Germinal center (tissue), 1 donor: ENCODE results near the gene MASP2.
"Not testable (repeated sequence)": the region's sequence is repeated elsewhere in the genome, so short reads cannot be mapped to it uniquely, and the experiment has no call there.

Experiments
- DNase-seq: peaks from one replicate; pipeline ENCODE4 v3.0.0; 2012; ENCODE audit warnings: mixed read lengths, low spot score

The MASP2 gene

DNA sequence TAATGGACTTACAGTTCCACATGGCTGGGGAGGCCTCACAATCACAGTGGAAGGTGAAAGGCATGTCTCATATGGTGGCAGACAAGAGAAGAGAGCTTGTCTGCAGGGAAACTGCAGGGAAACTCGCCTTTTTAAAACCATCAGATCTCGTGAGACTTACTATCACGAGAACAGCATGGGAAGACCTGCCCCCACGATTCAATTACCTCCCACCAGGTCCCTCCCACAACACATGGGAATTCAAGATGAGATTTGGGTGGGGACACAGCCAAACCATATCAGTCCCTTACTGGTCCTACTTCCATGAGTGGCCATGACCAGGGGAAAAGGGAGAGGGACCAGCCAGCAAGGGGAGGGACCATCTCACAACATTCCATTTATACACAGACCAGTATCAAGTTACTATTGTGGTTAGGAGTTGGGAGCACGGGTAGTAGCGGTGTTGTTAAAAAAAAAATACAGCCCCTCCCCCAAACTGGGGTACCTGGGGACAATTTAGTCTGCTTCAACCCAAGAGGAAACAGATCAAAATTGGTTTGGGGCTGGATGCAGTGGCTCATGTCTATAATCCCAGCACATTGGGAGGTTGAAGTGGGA, 57.0 kb downstream of the MASP2 start:
- not testable (repeated sequence) for DNase-seq

DNA sequence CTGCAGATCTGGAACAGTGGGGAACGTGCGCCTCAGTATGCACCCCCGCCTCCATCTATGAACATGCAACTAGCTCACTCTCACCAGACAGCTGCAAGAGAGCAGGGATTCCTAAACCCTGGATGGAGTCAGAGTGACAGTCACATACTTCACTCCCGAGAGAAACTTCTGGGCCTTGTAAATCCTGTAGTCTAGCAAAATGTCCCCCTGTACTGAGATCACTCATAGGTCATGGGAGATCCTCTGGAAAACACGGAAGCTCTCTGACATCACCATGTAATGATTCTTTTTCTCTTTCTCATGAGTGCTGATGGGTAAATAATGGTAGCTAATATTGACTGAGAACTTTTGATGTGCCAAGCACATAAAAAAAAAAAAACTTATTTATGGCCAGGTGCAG, 57.9 kb downstream of the MASP2 start:
- no peak for DNase-seq

DNA sequence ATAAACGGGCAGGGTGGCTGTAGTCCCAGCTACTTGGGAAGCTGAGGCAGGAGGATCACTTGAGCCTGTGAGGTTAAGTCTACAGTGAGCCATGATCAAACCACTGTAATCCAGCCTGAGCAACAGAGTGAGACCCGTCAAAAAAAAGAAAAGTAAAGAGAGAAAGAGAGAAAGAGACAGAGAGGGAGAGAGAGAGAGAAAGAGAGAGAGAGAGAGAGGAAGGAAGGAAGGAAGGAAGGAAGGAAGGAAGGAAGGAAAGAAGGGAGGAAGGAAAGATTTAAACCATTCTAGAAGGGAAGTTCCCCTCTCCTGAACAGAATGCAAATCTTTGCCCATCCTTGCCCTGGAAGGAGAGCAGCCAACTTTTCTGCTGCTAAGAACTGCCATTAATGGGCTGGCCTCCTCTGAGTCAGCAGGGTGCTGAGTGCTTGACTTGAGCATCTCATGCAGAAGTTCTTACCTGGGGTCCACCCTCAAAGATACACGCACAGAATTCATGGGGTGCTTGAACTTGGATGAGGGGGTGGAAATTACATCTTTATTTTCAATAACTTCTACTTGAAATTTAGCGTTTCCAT, 59.1 kb downstream of the MASP2 start:
- no peak for DNase-seq

DNA sequence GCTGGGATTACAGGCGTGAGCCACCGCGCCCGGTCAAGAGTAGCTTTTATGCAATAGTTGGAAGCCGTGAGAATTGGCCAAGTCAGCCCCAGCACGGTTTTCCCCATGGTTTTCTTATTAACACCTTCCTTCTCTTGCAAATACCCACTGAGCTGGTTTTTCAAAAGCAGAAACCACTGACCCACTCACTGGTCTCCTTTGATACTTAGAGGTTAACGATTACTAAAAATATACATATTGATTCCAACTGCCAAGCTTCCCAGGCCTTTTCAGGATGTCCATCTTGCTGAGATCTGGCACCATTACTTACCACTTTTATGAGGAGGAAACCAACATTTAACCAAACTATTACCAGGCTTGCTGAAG, 60.5 kb downstream of the MASP2 start:
- no peak for DNase-seq

DNA sequence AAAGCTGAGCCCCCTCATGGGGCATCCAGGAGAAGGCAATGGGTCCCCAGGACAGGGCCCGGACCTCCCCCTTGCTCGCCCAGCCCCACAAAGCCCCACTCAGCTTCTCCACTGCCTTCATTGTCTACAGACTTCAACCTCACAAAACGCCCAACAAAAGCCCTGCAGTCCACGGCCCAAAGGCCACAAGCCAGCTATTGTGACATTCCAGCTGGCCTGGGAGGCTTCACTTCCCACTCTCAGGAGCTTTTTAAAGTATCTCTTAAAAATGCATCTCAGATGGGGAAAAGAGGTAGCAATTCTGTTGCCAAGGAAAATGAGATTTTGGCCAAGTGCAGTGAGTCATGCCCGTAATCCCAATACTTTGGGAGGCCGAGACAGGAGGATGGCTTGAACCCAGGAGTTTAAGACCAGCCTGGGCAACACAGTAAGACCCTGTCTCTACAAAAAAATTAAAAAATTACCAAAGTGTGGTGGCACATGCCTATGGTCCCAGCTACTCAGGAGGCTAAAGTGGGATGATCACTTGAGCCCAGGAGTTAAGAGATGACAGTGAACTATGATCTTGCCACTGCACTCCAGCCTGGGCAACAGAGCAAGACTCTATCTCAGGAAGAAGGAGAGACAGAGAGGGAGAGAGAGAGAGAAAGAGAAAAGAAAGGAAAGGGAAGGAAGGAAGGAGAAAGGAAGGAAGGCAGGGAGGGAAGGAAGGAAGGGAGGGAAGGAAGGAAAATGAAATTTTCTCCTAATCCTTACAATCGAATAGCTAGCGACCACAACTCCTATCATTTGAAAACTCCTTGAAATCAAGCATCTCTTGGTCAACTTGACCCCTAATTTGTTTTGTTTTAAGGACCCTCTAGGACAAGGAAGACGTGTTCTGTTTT, 66.0 kb downstream of the MASP2 start:
- DNase-seq: no peak

DNA sequence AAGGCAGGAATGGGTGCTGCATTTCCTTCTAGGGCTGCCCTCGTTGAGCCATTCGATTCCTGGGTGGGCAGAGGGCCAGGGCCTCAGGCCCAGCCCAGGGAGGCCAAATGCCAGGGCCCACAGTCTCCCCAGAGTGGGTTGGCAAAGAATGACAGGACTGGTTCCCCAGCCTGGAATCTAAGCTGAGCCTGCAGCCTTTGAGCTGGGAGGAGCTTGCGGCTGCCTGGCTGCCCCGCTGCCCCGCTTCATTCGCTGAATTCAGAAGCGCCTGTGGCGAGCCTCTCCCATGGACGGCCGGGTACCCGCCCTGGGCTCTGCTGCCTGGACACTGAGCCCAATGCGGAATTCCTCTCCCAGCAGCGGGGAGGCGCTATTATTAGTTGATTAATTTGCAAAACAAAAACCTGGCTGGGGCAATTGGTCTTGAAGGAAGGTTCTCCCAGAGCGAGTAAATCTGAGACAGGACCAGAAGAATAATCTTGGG, 66.9 kb downstream of the MASP2 start:
- no peak for DNase-seq

DNA sequence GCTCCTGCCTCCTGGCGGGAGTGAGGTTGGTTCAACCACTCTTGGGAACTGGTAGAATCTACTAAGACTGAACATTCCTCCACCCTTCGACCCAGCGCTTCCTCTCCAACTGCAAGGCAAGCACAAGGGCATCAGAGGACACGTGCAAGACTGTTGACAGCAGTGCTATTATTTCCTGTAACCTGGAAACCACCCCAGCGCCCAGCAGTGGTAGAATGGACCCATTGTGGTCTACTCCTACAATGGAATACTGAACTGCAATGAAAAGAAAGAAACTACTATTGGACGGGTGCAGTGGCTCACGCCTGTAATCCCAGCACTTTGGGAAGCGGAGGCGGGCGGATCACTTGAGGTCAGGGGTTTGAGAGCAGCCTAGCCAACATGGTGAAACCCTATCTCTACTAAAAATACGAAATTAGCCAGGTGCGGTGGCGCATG, 67.5 kb downstream of the MASP2 start:
- no peak for DNase-seq

DNA sequence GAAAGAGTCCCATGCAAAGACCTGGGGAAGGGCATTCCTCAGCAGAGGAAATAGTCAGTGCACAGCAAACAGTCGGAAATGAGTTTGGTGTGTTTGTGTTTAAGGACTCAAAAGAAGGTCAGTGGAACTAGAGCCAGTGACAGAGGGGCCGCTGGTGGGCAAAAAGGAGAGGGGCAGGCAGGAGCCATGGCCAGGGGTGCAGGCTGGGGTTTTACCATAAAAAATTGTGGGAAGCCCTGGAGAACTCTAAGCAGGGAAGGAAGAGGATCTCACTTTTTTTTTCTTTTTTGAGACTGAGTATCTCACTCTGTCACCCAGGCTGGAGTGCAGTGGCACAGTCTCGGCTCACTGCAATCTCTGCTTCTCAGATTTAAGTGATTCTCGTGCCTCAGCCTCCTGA, 68.3 kb downstream of the MASP2 start:
- no peak for DNase-seq
